Erythroblast (primary cell): ENCODE measurements around the gene CDHR2.

Experiments used
- DNase-seq, 2 experiments: peaks; one replicate each; lab custom pipeline; 2025; lab: John Stamatoyannopoulos, UW
- GATA1 ChIP-seq: IDR thresholded peaks from 2 replicates; pipeline ENCODE4 v1.6.1; 2011; ENCODE audit warnings: low read depth, mild to moderate bottlenecking, control low read depth, low read length, moderate library complexity
- POLR2A ChIP-seq: IDR thresholded peaks from 2 replicates; pipeline ENCODE4 v1.6.1; 2011; ENCODE audit warnings: mild to moderate bottlenecking, low read length

Gene CDHR2

GRCh38 chr5:176531902-176532493, 17.1 kb upstream of the CDHR2 start:
- TF ChIP-seq POLR2A (no peak), GATA1 (no peak)

GRCh38 chr5:176532795-176533194, 16.3 kb upstream of the CDHR2 start:
- no peak for DNase-seq
- no peak for TF ChIP-seq GATA1
- TF ChIP-seq POLR2A: no peak

More at GRCh38 chr5:176531902-176532493, 17.1 kb upstream of the CDHR2 start:
- DNase-seq: no peak

- TF ChIP-seq GATA1 (no peak), POLR2A (no peak)
Observed at GRCh38 chr5:176533390-176533789, 15.8 kb upstream of the CDHR2 start.

GRCh38 chr5:176533894-176534611, 15.1 kb upstream of the CDHR2 start:
- DNase-seq: peak; percentile 27 to 31
- TF ChIP-seq POLR2A: no peak
- no peak for TF ChIP-seq GATA1

More at GRCh38 chr5:176533390-176533789, 15.8 kb upstream of the CDHR2 start:
- DNase-seq: peak in 1 of 2 experiments; percentile 17

- DNase-seq: no peak
- TF ChIP-seq GATA1 (no peak), POLR2A (no peak)
Observed at GRCh38 chr5:176534640-176535039, 14.5 kb upstream of the CDHR2 start.

- peak; percentile 53 to 54 for DNase-seq
- TF ChIP-seq POLR2A (no peak), GATA1 (no peak)
Observed at GRCh38 chr5:176535101-176535663, 14.0 kb upstream of the CDHR2 start.

GRCh38 chr5:176535664-176536131, 13.4 kb upstream of the CDHR2 start:
- TF ChIP-seq GATA1 (no peak), POLR2A (peak; percentile 53)
- peak; percentile 55 for DNase-seq

GRCh38 chr5:176536132-176536901, 12.8 kb upstream of the CDHR2 start:
- TF ChIP-seq POLR2A (no peak), GATA1 (no peak)
- peak; percentile 72 to 76 for DNase-seq

GRCh38 chr5:176536902-176537553, 12.1 kb upstream of the CDHR2 start, which contains the start of gene RNF44:
Gene RNF44 (minus strand): TSS chr5:176537402. CDS start chr5:176532472, 4,930 bp downstream.
- peak; percentile 98 for DNase-seq
- TF ChIP-seq GATA1: no peak
- peak; percentile 45 for TF ChIP-seq POLR2A

GRCh38 chr5:176537554-176538229, 11.4 kb upstream of the CDHR2 start:
- peak; percentile 99 to 100 for DNase-seq
- TF ChIP-seq POLR2A: no peak
- no peak for TF ChIP-seq GATA1

- peak; percentile 16 for TF ChIP-seq POLR2A
- TF ChIP-seq GATA1: no peak
- DNase-seq: no peak
Observed at GRCh38 chr5:176538230-176538988, 10.7 kb upstream of the CDHR2 start.

GRCh38 chr5:176538989-176539384, 10.2 kb upstream of the CDHR2 start:
- TF ChIP-seq POLR2A: no peak
- no peak for TF ChIP-seq GATA1
- DNase-seq: peak in 1 of 2 experiments; percentile 17
